Lower leg skin (tissue), 3 donors: ENCODE measurements around the gene ABL1.

Source experiments
- POLR2A ChIP-seq, 2 donors: fragments of 450-650 bp; IDR thresholded peaks; one replicate each; pipeline ENCODE4 v1.6.1; 2016 to 2017; ENCODE audit warnings: antibody characterized with exemption in 2 of 2, mild to moderate bottlenecking in 1 of 2, moderate library complexity in 1 of 2
- TF ChIP-seq, protein P1 (sequence below), 3 donors: fragments of 450-650 bp; IDR thresholded peaks; one replicate each; pipeline ENCODE4 v1.5.1; 2016; ENCODE audit warnings: antibody characterized with exemption in 3 of 3, mild to moderate bottlenecking in 3 of 3, moderate library complexity in 2 of 3

GRCh38 chr9:130854092-130854491, 19.0 kb downstream of the ABL1 start:
- TF ChIP-seq, protein P1, sequence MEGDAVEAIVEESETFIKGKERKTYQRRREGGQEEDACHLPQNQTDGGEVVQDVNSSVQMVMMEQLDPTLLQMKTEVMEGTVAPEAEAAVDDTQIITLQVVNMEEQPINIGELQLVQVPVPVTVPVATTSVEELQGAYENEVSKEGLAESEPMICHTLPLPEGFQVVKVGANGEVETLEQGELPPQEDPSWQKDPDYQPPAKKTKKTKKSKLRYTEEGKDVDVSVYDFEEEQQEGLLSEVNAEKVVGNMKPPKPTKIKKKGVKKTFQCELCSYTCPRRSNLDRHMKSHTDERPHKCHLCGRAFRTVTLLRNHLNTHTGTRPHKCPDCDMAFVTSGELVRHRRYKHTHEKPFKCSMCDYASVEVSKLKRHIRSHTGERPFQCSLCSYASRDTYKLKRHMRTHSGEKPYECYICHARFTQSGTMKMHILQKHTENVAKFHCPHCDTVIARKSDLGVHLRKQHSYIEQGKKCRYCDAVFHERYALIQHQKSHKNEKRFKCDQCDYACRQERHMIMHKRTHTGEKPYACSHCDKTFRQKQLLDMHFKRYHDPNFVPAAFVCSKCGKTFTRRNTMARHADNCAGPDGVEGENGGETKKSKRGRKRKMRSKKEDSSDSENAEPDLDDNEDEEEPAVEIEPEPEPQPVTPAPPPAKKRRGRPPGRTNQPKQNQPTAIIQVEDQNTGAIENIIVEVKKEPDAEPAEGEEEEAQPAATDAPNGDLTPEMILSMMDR (IDR thresholded peaks at IDR 0.05): no peak
- no peak for TF ChIP-seq POLR2A (IDR thresholded peaks at IDR 0.05)
